Stomach (tissue), 9 donors: ENCODE data around the gene LHFPL3. TPM values are rescaled to one million over a fixed set of nuclear protein-coding genes. Genes with fewer than 3 reads are reported as not detected.

ENCODE experiments used
- DNase-seq, 2 donors: peaks; one replicate each; pipeline versions ENCODE4 v3.0.0 to v3.0.0-alpha.2; 2013 to 2019
- H3K27ac ChIP-seq, 5 donors: fragments of 200-600 bp in 4 of 5; sonication (generic) in 4 of 5; one replicate each; pipeline ENCODE4 v1.5.1; 2013 to 2019; ENCODE audit warnings: mild to moderate bottlenecking in 1 of 5, moderate library complexity in 1 of 5
- H3K27me3 ChIP-seq, 3 donors: fragments of 200-600 bp; sonication (generic); one replicate each; pipeline ENCODE4 v1.5.1; 2017 to 2019; ENCODE audit warnings: mixed run types in 1 of 3
- H3K36me3 ChIP-seq, 4 donors: fragments of 200-600 bp; sonication (generic); 1 replicate in 3 of 4; 2 replicates in 1 of 4; pipeline ENCODE4 v1.5.1; 2016 to 2019
- H3K4me1 ChIP-seq, 4 donors: fragments of 200-600 bp; sonication (generic); one replicate each; pipeline ENCODE4 v1.5.1; 2016 to 2019
- H3K4me3 ChIP-seq, 4 donors: fragments of 200-600 bp; sonication (generic) in 3 of 4; one replicate each; pipeline ENCODE4 v1.5.1; 2016 to 2019; ENCODE audit warnings: mild to moderate bottlenecking in 1 of 4
- H3K9me3 ChIP-seq, 4 donors: fragments of 200-600 bp; sonication (generic); one replicate each; pipeline ENCODE4 v1.5.1; 2016 to 2019
- EP300 ChIP-seq: sonication (generic); formaldehyde crosslinking; IDR thresholded peaks from one replicate; pipeline ENCODE4 v1.6.1; 2017; ENCODE audit warnings: antibody characterized with exemption
- POLR2A ChIP-seq, 4 donors: fragments of 450-650 bp; IDR thresholded peaks; one replicate each; pipeline ENCODE4 v1.6.1; 2016; ENCODE audit warnings: antibody characterized with exemption in 4 of 4, control low read depth in 2 of 4, mild to moderate bottlenecking in 1 of 4, moderate library complexity in 1 of 4
- POLR2AphosphoS5 ChIP-seq, 3 donors: sonication (generic); formaldehyde crosslinking; IDR thresholded peaks; one replicate each; pipeline ENCODE4 v1.6.1; 2016; ENCODE audit warnings: antibody characterized with exemption in 3 of 3
- WGBS, 5 donors: extraction: QIAGEN DNeasy Blood & Tissue Kit in 3 of 5; methylation state at CpG; one replicate each; pipeline versions ENCODE4 v1.1.5 to v1.1.7; 2013 to 2018; 5-methylcytosine and 5-hydroxymethylcytosine counted together
- intact Hi-C: fragments of 100-400 bp; cut with DNase I; formaldehyde crosslinking; loops from one replicate; pipeline ENCODE4 v1.15.1; 2023; ENCODE audit warnings: low total_unique reads
- polyA plus RNA-seq, 3 donors: library from polyadenylated mRNA; stranded (reverse); fragments of 200-250 nt; gene quantifications; one replicate each; pipeline ENCODE4 v1.2.3, GENCODE V29; 2013
- total RNA-seq, 5 donors: library from RNA; depleted of rRNA; stranded (reverse); fragments of >200 nt; gene quantifications; one replicate each; pipeline versions ENCODE4 v1.1.0 to v1.2.3, GENCODE V29; 2014 to 2016
- TF ChIP-seq, protein P1 (sequence below), 7 experiments: fragments of 450-650 bp in 4 of 7; fragments of 200-600 bp in 3 of 7; sonication (generic) in 3 of 7; IDR thresholded peaks; one replicate each; pipeline ENCODE4 v1.5.1; 2016 to 2019; ENCODE audit warnings: antibody characterized with exemption in 7 of 7, control low read depth in 2 of 7, mild to moderate bottlenecking in 1 of 7
- donor health status: healthy with polysubstance abuse.
- donor health status: Bipolar disorder and iron deficiency.
- donor health status: healthy.

The LHFPL3 gene
- total and polyA plus RNA-seq, 8 donors: 0.55 TPM; not detected in 7

DNA sequence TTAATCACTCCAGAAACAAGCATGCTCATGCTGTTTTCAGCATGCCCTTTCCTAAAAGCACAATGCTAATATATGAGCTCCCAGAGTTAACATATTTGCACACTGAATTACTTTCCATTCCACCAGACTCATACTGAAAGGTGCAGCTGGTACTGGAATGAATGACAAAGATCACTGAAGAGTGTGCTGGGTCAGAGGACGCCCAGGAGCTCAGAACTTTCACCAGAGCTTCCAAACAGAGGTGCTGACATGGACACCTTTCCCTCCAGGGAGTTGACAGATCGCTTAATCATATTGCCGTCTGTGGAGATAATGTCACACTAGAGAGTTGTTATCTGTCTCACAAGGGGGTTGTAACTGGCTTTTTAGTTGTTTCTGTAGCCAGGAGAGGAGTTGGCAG, 292.9 kb downstream of the LHFPL3 start:
- no peaks in the 10 kb centered on the region for H3K27me3 ChIP-seq
- intact Hi-C loops: no loop called here
- no peaks in the 10 kb centered on the region for H3K9me3 ChIP-seq
- no peaks in the 10 kb centered on the region for H3K36me3 ChIP-seq
- WGBS, 5 donors: 29 to 42% (median 36%) methylated on average over 3 of the region's 3 CpGs
- no peak for DNase-seq
- H3K4me1 ChIP-seq: no peaks in the 10 kb centered on the region
- no peak overlapping the region for H3K4me3 ChIP-seq
- TF ChIP-seq EP300 (no peak), POLR2AphosphoS5 (IDR thresholded peaks at IDR 0.05) (no peak)
- H3K27ac ChIP-seq: no peak overlapping the region

DNA sequence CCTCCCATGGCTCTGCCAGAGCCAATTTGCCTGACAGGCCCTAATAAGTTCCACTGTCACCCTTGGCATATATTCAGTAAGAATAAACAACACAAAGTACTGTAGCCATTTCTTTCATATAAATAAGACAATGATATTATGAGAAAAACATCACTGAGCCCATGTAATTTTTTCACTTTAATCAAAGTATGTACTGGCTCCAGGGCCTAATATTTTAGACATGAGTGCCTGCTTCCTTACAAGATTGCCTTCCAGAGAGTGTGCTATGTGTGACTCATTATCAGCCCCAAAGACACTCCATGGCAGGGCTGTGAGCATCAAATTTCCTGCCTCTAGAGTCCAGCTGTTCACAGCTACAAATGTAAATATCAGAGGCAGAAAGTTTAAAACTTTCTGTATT, 297.6 kb downstream of the LHFPL3 start:
- DNase-seq: no peak
- H3K4me1 ChIP-seq: no peaks in the 10 kb centered on the region
- no peak overlapping the region for H3K4me3 ChIP-seq
- intact Hi-C loops: no loop called here
- TF ChIP-seq, protein P1, sequence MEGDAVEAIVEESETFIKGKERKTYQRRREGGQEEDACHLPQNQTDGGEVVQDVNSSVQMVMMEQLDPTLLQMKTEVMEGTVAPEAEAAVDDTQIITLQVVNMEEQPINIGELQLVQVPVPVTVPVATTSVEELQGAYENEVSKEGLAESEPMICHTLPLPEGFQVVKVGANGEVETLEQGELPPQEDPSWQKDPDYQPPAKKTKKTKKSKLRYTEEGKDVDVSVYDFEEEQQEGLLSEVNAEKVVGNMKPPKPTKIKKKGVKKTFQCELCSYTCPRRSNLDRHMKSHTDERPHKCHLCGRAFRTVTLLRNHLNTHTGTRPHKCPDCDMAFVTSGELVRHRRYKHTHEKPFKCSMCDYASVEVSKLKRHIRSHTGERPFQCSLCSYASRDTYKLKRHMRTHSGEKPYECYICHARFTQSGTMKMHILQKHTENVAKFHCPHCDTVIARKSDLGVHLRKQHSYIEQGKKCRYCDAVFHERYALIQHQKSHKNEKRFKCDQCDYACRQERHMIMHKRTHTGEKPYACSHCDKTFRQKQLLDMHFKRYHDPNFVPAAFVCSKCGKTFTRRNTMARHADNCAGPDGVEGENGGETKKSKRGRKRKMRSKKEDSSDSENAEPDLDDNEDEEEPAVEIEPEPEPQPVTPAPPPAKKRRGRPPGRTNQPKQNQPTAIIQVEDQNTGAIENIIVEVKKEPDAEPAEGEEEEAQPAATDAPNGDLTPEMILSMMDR (IDR thresholded peaks at IDR 0.05): no peak
- TF ChIP-seq EP300: no peak
- no peak for TF ChIP-seq POLR2A (IDR thresholded peaks at IDR 0.05)
- TF ChIP-seq POLR2AphosphoS5 (IDR thresholded peaks at IDR 0.05): no peak
- no peak overlapping the region for H3K27ac ChIP-seq
- no peaks in the 10 kb centered on the region for H3K27me3 ChIP-seq
- H3K36me3 ChIP-seq: no peaks in the 10 kb centered on the region
- H3K9me3 ChIP-seq: no peaks in the 10 kb centered on the region

DNA sequence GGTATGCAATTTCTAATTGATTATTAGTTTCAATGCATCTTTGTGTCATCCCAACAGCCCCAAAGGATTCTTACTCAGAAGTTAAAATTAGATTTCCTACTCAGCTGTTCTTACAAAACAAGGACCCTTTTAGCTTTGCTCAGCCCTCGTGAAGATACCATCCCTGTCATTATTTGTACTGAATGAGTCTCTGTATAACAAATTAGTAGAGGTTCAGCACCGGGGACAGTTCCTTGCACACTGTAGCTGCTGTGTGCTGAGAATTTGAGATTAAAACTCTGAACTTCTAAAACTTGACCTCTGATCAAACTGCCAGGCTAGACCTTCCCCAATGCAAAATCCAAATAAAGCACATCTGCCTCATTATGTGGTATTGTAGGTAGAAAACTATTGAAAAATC, 299.1 kb downstream of the LHFPL3 start:
- no peaks in the 10 kb centered on the region for H3K27me3 ChIP-seq
- no peak for TF ChIP-seq POLR2A (IDR thresholded peaks at IDR 0.05)
- TF ChIP-seq POLR2AphosphoS5 (IDR thresholded peaks at IDR 0.05): no peak
- TF ChIP-seq, protein P1 (IDR thresholded peaks at IDR 0.05): no peak
- no peak for TF ChIP-seq EP300
- no peaks in the 10 kb centered on the region for H3K4me1 ChIP-seq
- H3K9me3 ChIP-seq: no peaks in the 10 kb centered on the region
- DNase-seq: peak in 1 of 2 donors; percentile 68
- intact Hi-C loops: no loop called here
- H3K36me3 ChIP-seq: no peaks in the 10 kb centered on the region
- 0 to 8% (median 4%) methylated on average over 2 of the region's 2 CpGs for WGBS, 5 donors
- H3K27ac ChIP-seq: no peak overlapping the region
- no peak overlapping the region for H3K4me3 ChIP-seq

DNA sequence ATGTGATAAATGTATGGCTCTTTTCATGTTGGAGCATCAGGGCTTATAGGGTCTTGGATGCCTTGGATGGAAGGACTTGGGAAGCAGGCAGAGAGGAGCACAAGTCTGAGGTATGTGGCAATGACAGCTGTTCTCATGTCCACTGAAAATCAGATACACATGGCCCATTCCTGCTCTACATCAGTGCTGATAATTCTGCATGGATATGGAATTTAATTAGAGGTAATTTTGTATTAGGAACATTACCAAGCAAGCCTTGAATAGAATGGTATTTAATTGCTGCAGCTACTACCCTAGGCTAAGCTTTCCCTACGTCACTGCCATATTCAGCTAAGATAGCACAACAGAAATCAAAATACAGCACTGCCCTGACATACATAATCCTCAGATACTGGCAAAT, 299.6 kb downstream of the LHFPL3 start:
- WGBS, 5 donors: 64 to 75% (median 72%) methylated on average over 1 of the region's 1 CpG

DNA sequence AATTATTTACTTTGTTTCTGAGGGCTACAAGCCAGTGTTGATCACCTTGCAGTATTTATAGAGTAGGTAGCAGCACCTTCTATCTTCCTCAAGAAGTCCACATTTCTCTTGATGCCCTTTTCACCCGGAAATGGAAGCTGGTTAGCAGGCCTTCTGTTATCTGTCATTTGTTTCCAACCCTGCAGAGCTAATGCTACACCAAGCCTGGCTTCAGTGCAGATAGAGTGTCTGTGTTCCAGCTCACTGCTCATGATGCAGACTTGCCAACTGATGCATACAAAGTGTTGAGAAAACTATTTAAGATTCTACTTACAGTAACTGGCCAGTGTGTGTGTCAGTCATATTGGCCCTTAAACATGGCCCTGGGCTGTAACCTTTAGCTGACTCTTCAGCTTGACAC, 301.0 kb downstream of the LHFPL3 start:
- WGBS, 5 donors: 36 to 75% (median 65%) methylated on average over 1 of the region's 1 CpG

More for the DNA sequence above, 299.6 kb downstream of the LHFPL3 start:
- intact Hi-C loops: no loop called here
- no peaks in the 10 kb centered on the region for H3K36me3 ChIP-seq
- peak in 1 of 2 donors; percentile 21 for DNase-seq
- H3K4me3 ChIP-seq: no peak overlapping the region
- H3K9me3 ChIP-seq: no peaks in the 10 kb centered on the region
- no peaks in the 10 kb centered on the region for H3K4me1 ChIP-seq
- H3K27me3 ChIP-seq: no peaks in the 10 kb centered on the region
- TF ChIP-seq, protein P1 (IDR thresholded peaks at IDR 0.05): no peak
- TF ChIP-seq POLR2A (IDR thresholded peaks at IDR 0.05) (no peak), POLR2AphosphoS5 (IDR thresholded peaks at IDR 0.05) (no peak), EP300 (no peak)
- H3K27ac ChIP-seq: no peak overlapping the region

More for the DNA sequence above, 301.0 kb downstream of the LHFPL3 start:
- Histone ChIP-seq H3K36me3 (no peaks in the 10 kb centered on the region), H3K4me1 (no peaks in the 10 kb centered on the region), H3K27ac (no peak overlapping the region), H3K4me3 (no peak overlapping the region), H3K9me3 (no peaks in the 10 kb centered on the region), H3K27me3 (no peaks in the 10 kb centered on the region)
- peak in 1 of 2 donors; percentile 7 for DNase-seq
- TF ChIP-seq POLR2A (IDR thresholded peaks at IDR 0.05) (no peak), POLR2AphosphoS5 (IDR thresholded peaks at IDR 0.05) (no peak), EP300 (no peak)
- TF ChIP-seq, protein P1 (IDR thresholded peaks at IDR 0.05): no peak
- intact Hi-C loops: no loop called here
